Middle frontal gyrus (tissue), 1 donor: ENCODE data around the gene ANKS3.
"Not testable (repeated sequence)": the region's sequence is repeated elsewhere in the genome, so short reads cannot be mapped to it uniquely, and the experiment has no call there.

Experiments used
- DNase-seq: peaks from one replicate; pipeline ENCODE4 v3.0.0-alpha.2; 2015; ENCODE audit warnings: low spot score; ENCODE audit errors: extremely low spot score

ANKS3 gene

DNA sequence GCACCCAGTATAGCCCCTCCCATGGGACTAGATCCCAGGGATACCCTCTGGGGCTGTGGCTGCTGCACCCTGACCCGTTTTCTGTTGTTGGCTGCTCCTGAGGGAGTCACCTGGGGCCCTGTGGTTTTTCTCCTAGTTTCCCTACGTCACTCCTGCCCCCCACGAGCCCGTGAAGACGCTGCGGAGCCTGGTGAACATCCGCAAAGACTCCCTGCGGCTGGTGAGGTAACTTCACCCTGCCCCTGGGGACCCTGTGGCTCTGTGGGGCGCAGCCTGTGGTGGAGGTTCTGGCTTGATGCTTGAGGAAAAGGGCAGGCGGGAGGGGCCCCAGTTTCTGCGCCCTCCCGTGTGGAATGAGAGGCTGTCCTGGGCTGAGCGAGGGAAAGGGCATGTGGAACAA lies 82.2 kb downstream of the ANKS3 start:
- no peak for DNase-seq

DNA sequence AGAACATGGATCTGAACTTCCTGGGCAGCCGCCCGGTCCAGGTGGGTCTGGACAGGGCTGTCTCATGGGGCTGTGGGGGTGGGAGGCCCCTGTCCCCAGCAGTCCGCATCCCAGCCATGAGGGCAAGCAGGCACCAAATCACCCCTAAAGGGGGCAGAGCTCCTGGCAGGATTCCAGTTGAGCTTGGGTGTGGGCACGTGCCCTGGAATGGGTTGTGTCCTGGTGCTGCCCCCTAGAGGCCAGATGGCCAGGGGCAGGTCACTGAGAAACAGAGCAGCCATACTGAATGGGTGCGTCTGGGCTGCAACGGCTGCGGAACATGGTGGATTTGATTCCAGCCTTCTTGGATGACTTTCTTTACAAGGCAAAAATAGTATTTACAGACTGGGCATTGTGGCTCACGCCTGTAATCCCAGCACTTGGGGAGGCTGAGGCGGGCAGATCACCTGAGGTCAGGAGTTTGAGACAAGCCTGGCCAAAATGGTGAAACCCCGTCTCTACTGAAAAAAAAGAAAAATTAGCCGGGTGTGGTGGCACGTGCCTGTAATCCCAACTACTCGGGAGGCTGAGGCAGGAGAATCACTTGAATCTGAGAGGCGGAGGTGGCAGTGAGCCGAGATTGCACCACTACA lies 83.5 kb downstream of the ANKS3 start:
- DNase-seq: not testable (repeated sequence)

DNA sequence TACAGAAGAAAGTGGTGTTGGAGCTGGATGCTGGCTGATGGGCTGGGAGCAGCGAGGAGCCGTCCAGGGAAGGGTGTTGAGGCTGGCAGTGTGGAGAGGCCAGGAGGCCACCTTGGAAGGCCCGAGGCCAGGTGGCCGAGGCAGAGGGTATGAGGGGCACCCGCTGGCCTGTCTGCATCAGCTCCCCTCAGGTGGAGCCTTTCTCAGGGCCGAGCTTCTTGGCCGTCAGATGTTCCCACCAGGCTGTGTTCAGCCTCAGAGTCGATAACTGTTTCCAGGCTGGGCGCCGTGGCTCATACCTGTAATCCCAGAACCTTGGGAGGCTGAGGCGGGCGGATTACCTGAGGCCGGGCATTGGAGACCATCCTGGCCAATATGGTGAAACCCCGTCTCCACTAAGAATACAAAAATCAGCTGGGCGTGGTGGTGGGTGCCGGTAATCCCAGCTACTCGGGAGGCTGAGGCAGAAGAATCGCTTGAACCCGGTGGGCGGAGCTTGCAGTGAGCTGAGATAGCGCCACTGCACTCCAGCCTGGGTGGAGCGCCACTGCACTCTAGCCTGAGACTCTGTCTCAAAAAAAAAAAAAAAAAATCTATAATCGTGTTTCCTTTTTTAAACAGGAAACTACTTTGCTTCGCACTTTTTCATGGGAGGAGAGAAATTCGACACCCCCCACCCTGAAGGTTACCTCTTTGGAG lies 84.2 kb downstream of the ANKS3 start:
- no peak for DNase-seq

DNA sequence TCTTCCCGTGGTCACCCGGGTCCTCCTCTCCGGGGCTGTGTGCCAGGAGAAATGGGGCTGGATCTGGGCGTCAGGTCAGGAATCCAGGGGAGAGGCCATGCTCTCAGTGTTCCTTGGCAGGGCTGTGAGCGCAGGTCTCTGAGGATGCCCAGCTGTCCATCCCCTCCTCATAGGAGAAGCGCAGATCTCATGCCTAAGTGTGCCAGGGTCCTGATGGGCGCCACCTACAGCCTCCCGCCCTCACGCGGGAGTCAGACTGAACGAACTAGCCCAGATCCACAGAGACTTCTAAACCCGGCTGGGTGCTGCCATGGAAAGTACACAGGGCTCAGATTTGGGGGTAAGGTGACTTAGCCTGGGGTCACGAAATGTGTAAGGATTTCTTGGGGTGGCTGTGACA lies 85.2 kb downstream of the ANKS3 start:
- no peak for DNase-seq

DNA sequence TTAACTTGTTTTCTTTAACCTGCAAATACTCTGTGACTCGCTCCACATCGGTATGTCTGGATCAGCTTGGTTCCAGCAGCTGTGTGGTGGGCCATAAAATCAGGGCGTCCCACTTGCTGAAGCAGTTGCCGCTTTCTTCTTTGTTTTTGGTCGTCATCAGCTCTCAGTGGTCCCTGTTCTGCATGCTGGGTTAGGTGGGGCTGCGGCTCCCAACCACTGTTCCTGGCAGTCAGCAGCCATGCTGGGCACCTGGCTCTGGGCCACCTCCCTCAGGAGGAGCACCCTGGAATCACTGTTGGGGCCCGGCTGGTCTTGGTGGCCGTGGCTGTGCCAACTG lies 86.5 kb downstream of the ANKS3 start:
- DNase-seq: no peak

DNA sequence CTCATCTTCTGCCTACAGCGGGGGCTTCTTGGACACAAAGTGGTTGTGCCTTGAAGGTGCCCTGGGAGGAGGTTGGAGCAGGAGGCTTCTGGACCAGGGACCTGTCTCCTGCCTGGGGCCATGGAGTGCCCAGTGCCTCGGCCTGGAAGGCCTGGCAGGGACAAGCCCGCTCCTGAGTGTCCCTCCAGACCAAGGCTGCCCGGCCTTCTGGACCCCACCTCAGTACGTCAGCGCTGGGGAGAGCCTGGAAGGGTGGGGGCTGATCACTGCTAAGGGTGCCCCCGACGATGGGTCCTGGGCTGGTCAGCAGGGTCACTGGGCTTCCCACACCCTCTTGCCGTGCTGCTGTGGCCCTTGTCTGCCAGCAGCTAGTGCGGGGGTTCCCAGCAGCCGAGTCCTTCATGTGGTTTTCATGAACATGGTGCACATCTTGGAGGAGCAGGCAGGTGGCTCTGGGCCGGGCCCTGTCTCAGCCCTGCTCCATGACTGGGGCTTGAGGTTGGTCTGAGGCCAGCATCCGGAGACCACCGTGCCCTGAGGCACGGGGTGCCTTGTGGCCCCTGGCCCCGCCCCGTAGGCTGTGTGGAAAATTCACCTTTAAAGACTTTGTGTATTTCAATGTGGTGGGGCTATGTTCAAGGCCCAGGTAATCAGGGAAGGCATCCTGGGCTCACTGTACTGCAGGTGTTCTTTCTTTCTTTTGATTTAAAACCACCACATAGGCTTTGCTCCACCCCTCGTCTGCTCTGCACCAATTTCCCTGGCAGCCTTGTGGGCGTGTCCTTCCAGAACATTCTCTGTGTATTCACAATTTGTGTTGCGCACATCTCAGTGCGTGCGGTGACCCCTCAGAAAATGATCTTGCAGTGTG lies 87.1 kb downstream of the ANKS3 start:
- no peak for DNase-seq
